SK-N-SH (cell line): ENCODE measurements around the gene B4GALT6. TPM values are rescaled to one million over a fixed set of nuclear protein-coding genes. Genes with fewer than 3 reads are reported as not detected.

Experiments
- CTCF ChIA-PET: fragments of 300-600, 350-600 bp; formaldehyde crosslinking; extraction: SDS; loops from one replicate; lab custom pipeline; 2021; lab: Yijun Ruan, JAX
- POLR2A ChIA-PET: fragments of 350-600 bp; sonication (Branson Sonifier 250); formaldehyde crosslinking; extraction: SDS; loops from one replicate; lab custom pipeline; 2020; ENCODE audit warnings: antibody characterized with exemption, inconsistent platforms; lab: Yijun Ruan, JAX
- DNase-seq: peaks from one replicate; pipeline ENCODE4 v3.0.0; 2012
- H2AFZ ChIP-seq: fragments of 200-600 bp; sonication (generic); 2 replicates; pipeline ENCODE4 v1.8.1; 2016; ENCODE audit warnings: antibody characterized with exemption, mild to moderate bottlenecking, low read depth
- H3F3A ChIP-seq: fragments of 200-600 bp; sonication (generic); replicated peaks from 2 replicates; pipeline ENCODE3; 2016; ENCODE audit warnings: antibody characterized with exemption, mild to moderate bottlenecking; ENCODE audit not compliant: insufficient read depth
- H3K27ac ChIP-seq, 2 experiments: fragments of 200-500 bp in 1 of 2; fragments of 200-600 bp in 1 of 2; sonication (Bioruptor generic) in 1 of 2; sonication (generic), shearing (Covaris generic) in 1 of 2; 2 replicates each; pipeline versions ENCODE4 v1.5.1 to v1.6.1; 2014 to 2016; ENCODE audit warnings: low read depth in 2 of 2, inconsistent platforms in 1 of 2, low read length in 1 of 2, mild to moderate bottlenecking in 1 of 2, mixed read lengths in 1 of 2
- H3K27me3 ChIP-seq: fragments of 200-600 bp; sonication (generic), shearing (Covaris generic); 2 replicates; pipeline ENCODE4 v1.6.1; 2016; ENCODE audit warnings: mixed run types; ENCODE audit not compliant: insufficient read depth
- H3K36me3 ChIP-seq, 2 experiments: fragments of 200-500 bp in 1 of 2; fragments of 200-600 bp in 1 of 2; sonication (Bioruptor generic) in 1 of 2; sonication (generic) in 1 of 2; replicated peaks in 1 of 2; 2 replicates each; pipeline versions ENCODE3 to v1.5.1; 2014 to 2016; ENCODE audit warnings: low read length in 1 of 2, mild to moderate bottlenecking in 1 of 2; ENCODE audit not compliant: insufficient read depth in 2 of 2, control insufficient read depth in 1 of 2
- H3K4me1 ChIP-seq, 2 experiments: fragments of 200-500 bp in 1 of 2; fragments of 200-600 bp in 1 of 2; sonication (Bioruptor generic) in 1 of 2; sonication (generic), shearing (Covaris generic) in 1 of 2; 2 replicates each; pipeline versions ENCODE4 v1.5.1 to v1.6.1; 2014 to 2016; ENCODE audit warnings: low read depth in 1 of 2, low read length in 1 of 2, mixed run types in 1 of 2; ENCODE audit not compliant: insufficient read depth in 2 of 2, control insufficient read depth in 1 of 2
- H3K4me2 ChIP-seq: fragments of 200-600 bp; sonication (generic), shearing (Covaris generic); 2 replicates; pipeline ENCODE4 v1.6.1; 2017; ENCODE audit warnings: mixed run types
- H3K4me3 ChIP-seq, 2 experiments: fragments of 200-500 bp in 1 of 2; fragments of 200-600 bp in 1 of 2; sonication (Bioruptor generic) in 1 of 2; sonication (generic), shearing (Covaris generic) in 1 of 2; 2 replicates each; pipeline versions ENCODE4 v1.5.1 to v1.8.1; 2014 to 2016; ENCODE audit warnings: low read depth in 2 of 2, inconsistent platforms in 1 of 2, low read length in 1 of 2, mild to moderate bottlenecking in 1 of 2, mixed read lengths in 1 of 2, moderate library complexity in 1 of 2
- H3K79me2 ChIP-seq: fragments of 200-600 bp; sonication (generic); 2 replicates; pipeline ENCODE4 v1.8.1; 2017; ENCODE audit warnings: mild to moderate bottlenecking; ENCODE audit not compliant: insufficient read depth
- H3K9ac ChIP-seq: fragments of 200-600 bp; sonication (generic); 2 replicates; pipeline ENCODE4 v1.6.1; 2017; ENCODE audit warnings: mixed run types
- H3K9me2 ChIP-seq: fragments of 200-600 bp; sonication (generic); 2 replicates; pipeline ENCODE4 v1.6.1; 2017; ENCODE audit warnings: mixed run types
- H3K9me3 ChIP-seq: fragments of 200-600 bp; sonication (generic); 2 replicates; pipeline ENCODE4 v1.6.1; 2017; ENCODE audit warnings: mixed run types, mild to moderate bottlenecking, moderate library complexity
- H4K20me1 ChIP-seq: fragments of 200-600 bp; sonication (generic); 2 replicates; pipeline ENCODE4 v1.6.1; 2017; ENCODE audit warnings: mild to moderate bottlenecking, mixed run types; ENCODE audit not compliant: insufficient read depth
- ELF1 ChIP-seq: IDR thresholded peaks from 2 replicates; pipeline ENCODE4 v1.4.0; 2012
- JUND ChIP-seq: IDR thresholded peaks from 2 replicates; pipeline ENCODE4 v1.4.0; 2012
- RXRA ChIP-seq: IDR thresholded peaks from 2 replicates; pipeline ENCODE4 v1.4.0; 2012; ENCODE audit warnings: low read depth, mild to moderate bottlenecking, borderline replicate concordance
- TEAD4 ChIP-seq: IDR thresholded peaks from 2 replicates; pipeline ENCODE4 v1.4.0; 2012; ENCODE audit warnings: mild to moderate bottlenecking, borderline replicate concordance; ENCODE audit not compliant: insufficient read depth
- WGBS: methylation state at CpG from one replicate; pipeline ENCODE4 v1.1.6; 2017; ENCODE audit warnings: low lambda C conversion rate; 5-methylcytosine and 5-hydroxymethylcytosine counted together
- polyA plus RNA-seq, 3 experiments: library from polyadenylated mRNA; depleted of rRNA; stranded (reverse); fragments of >200 nt; gene quantifications; 2 replicates each; pipeline ENCODE4 v1.2.3, GENCODE V29; 2012
- TF ChIP-seq, protein P1 (sequence below): fragments of 200-600 bp; sonication (generic); IDR thresholded peaks from 2 replicates; pipeline ENCODE4 v1.6.1; 2017; ENCODE audit warnings: antibody characterized with exemption, mild to moderate bottlenecking, moderate library complexity
- TF ChIP-seq, protein P2 (sequence below): IDR thresholded peaks from 2 replicates; pipeline ENCODE4; 2012

B4GALT6 gene
- polyA plus RNA-seq, 1 of the 3 experiments (the other 2 are of a cell fraction), result 3.1 TPM

DNA sequence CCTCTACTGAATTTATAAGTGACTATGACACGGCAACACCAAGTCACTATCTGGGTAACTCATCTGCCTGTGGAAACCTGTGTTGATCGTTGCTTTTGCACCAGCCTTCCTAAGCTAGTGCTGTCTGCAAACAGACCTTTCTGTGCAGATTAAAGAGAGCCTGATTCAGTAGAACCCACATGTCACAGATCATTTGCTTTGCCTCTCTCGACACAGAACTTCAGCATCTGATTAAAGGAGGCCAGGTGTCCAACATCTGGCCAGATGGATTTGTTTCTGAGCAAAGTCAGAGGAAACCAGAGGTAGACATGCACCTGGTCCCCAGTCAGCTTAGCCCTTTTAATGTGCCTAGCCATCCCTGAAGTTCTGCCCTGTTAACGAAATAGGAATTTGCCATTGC lies 107.7 kb downstream of the B4GALT6 start:
- Histone ChIP-seq H3K4me2 (no peak overlapping the region), H3K27me3 (no peaks in the 10 kb centered on the region), H3K9ac (no peak overlapping the region), H4K20me1 (no peaks in the 10 kb centered on the region), H3K36me3 (no peaks in the 10 kb centered on the region), H3K4me3 (no peak overlapping the region), H3K4me1 (no peaks in the 10 kb centered on the region; a peak in 1 of 4 replicates), H3K9me2 (no peaks in the 10 kb centered on the region), H3F3A (no peaks in the 10 kb centered on the region), H3K79me2 (no peaks in the 10 kb centered on the region), H3K9me3 (no peaks in the 10 kb centered on the region), H3K27ac (no peak overlapping the region), H2AFZ (no peak overlapping the region)
- WGBS, result 40% methylated on average over 4 of the region's 4 CpGs
- DNase-seq, result no peak
- TF ChIP-seq, protein P1, sequence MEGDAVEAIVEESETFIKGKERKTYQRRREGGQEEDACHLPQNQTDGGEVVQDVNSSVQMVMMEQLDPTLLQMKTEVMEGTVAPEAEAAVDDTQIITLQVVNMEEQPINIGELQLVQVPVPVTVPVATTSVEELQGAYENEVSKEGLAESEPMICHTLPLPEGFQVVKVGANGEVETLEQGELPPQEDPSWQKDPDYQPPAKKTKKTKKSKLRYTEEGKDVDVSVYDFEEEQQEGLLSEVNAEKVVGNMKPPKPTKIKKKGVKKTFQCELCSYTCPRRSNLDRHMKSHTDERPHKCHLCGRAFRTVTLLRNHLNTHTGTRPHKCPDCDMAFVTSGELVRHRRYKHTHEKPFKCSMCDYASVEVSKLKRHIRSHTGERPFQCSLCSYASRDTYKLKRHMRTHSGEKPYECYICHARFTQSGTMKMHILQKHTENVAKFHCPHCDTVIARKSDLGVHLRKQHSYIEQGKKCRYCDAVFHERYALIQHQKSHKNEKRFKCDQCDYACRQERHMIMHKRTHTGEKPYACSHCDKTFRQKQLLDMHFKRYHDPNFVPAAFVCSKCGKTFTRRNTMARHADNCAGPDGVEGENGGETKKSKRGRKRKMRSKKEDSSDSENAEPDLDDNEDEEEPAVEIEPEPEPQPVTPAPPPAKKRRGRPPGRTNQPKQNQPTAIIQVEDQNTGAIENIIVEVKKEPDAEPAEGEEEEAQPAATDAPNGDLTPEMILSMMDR, result no peak
- TF ChIP-seq TEAD4 (no peak), RXRA (no peak), ELF1 (no peak)
- TF ChIP-seq, protein P2, sequence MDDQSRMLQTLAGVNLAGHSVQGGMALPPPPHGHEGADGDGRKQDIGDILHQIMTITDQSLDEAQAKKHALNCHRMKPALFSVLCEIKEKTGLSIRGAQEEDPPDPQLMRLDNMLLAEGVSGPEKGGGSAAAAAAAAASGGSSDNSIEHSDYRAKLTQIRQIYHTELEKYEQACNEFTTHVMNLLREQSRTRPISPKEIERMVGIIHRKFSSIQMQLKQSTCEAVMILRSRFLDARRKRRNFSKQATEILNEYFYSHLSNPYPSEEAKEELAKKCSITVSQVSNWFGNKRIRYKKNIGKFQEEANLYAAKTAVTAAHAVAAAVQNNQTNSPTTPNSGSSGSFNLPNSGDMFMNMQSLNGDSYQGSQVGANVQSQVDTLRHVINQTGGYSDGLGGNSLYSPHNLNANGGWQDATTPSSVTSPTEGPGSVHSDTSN, result no peak
- POLR2A ChIA-PET, result no interaction called here
- CTCF ChIA-PET, result interaction anchor here (0.7 to 2.2 kb wide), 3 partner anchors 11 to 146 kb away, joined by 3 to 8 read pairs (median 5); no protein-coding TSS in a partner anchor

DNA sequence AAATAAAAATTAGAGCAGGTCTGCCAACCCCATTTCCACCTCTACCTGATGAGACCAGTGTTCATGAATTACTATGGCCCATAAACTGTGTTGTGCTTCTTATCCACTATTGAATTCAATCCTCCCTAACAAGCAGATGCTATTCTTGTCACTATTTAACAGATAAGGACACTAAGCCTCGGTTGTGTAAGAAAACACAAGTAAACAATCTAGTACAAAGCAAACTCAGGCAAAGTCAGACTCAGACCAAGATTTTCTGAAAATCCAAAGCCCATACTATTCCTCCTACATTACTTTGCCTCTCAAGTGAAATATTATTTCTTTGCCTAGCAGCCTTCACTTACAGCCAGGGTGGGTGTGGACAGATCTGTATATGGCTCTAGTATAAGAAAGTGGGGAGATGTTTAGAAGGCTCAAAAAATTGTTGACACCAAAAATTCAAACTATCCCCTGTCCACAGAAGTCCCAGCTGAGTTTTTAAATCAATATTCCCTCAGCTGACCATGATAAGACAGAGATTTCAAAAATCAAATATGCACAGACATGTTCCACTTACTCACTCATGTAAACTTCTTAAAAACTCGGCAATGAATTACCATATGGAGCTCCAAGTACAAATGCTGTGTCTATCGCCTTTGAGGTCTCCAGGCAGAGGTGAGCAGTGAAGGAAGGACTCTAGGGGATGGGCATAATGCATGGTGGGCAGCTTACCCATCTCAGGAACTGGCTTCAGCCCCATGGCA lies 108.7 kb downstream of the B4GALT6 start:
- DNase-seq, result no peak
- no peak overlapping the region for H3K9ac ChIP-seq
- no peak overlapping the region for H3K27ac ChIP-seq
- H3K79me2 ChIP-seq, result no peaks in the 10 kb centered on the region
- no peak overlapping the region for H3K4me3 ChIP-seq
- TF ChIP-seq, protein P2, result no peak
- no peak for TF ChIP-seq JUND
- no peak overlapping the region for H2AFZ ChIP-seq
- H3F3A ChIP-seq, result no peaks in the 10 kb centered on the region
- H3K9me2 ChIP-seq, result no peaks in the 10 kb centered on the region
- no peak overlapping the region for H3K4me2 ChIP-seq
- CTCF ChIA-PET, result interaction anchor here (1.4 to 2.2 kb wide), 2 partner anchors 10 to 19 kb away, joined by 5 to 8 read pairs; no protein-coding TSS in a partner anchor
- H3K4me1 ChIP-seq, result no peaks in the 10 kb centered on the region
- no peaks in the 10 kb centered on the region for H3K27me3 ChIP-seq
- WGBS, result 48% methylated on average over 3 of the region's 3 CpGs
- no peaks in the 10 kb centered on the region for H4K20me1 ChIP-seq
- no peaks in the 10 kb centered on the region for H3K9me3 ChIP-seq
- POLR2A ChIA-PET, result no interaction called here
- no peaks in the 10 kb centered on the region for H3K36me3 ChIP-seq
